A673 (cell line): ENCODE results near the gene TMEM40. TPM values are rescaled to one million over a fixed set of nuclear protein-coding genes. Genes with fewer than 3 reads are reported as not detected.
"Not testable (repeated sequence)": the region's sequence is repeated elsewhere in the genome, so short reads cannot be mapped to it uniquely, and the experiment has no call there.

Experiments used
- BruUV-seq: library from RNA; stranded (reverse); fragments of 400-500 nt; replicated peaks from 2 replicates; lab custom pipeline; 2021; lab: Mats Ljungman, UMichigan
- CTCF ChIA-PET: fragments of 300-600 bp; sonication (Branson Sonifier 250); formaldehyde crosslinking; loops from one replicate; lab custom pipeline; 2022; ENCODE audit warnings: antibody characterized with exemption; lab: Charles Lee
- POLR2A ChIA-PET: fragments of 300-600 bp; sonication (Branson Sonifier 250); formaldehyde crosslinking; loops from one replicate; lab custom pipeline; 2022; ENCODE audit warnings: antibody characterized with exemption; ENCODE audit not compliant: low non-redundant PET; lab: Charles Lee
- DNase-seq: peaks from one replicate; pipeline ENCODE4 v3.0.0-alpha.2; 2015; ENCODE audit warnings: low spot score
- H3K27ac ChIP-seq: fragments of 200-600 bp; sonication (generic); 2 replicates; pipeline ENCODE4 v1.5.1; 2016; ENCODE audit warnings: mixed run types, low read depth, mild to moderate bottlenecking, mixed read lengths, antibody characterized with exemption, low read length; ENCODE audit not compliant: poor library complexity, severe bottlenecking
- H3K27me3 ChIP-seq: fragments of 200-600 bp; sonication (generic); replicated peaks from 2 replicates; pipeline ENCODE4 v1.6.1; 2017; ENCODE audit warnings: mixed run types, low read depth, mild to moderate bottlenecking, mixed read lengths, antibody characterized with exemption, low read length; ENCODE audit not compliant: insufficient read depth, poor library complexity
- H3K36me3 ChIP-seq: fragments of 200-600 bp; sonication (generic); 2 replicates; pipeline ENCODE4 v1.6.1; 2016; ENCODE audit warnings: mixed run types, mild to moderate bottlenecking, mixed read lengths, antibody characterized with exemption, low read length; ENCODE audit not compliant: insufficient read depth, poor library complexity, severe bottlenecking
- H3K4me1 ChIP-seq: fragments of 200-600 bp; sonication (generic); 2 replicates; pipeline ENCODE4 v1.6.1; 2017; ENCODE audit warnings: mixed run types, mild to moderate bottlenecking, mixed read lengths, antibody characterized with exemption, low read length; ENCODE audit not compliant: insufficient read depth, poor library complexity, severe bottlenecking
- H3K4me3 ChIP-seq: fragments of 200-600 bp; sonication (generic); 2 replicates; pipeline ENCODE4 v1.5.1; 2016; ENCODE audit warnings: low read depth, mixed run types, mild to moderate bottlenecking, mixed read lengths, low read length; ENCODE audit not compliant: poor library complexity, severe bottlenecking
- H3K9me3 ChIP-seq: fragments of 200-600 bp; sonication (generic); 2 replicates; pipeline ENCODE4 v1.6.1; 2016; ENCODE audit warnings: mixed run types, low read depth, mild to moderate bottlenecking, mixed read lengths, antibody characterized with exemption, low read length; ENCODE audit not compliant: poor library complexity, severe bottlenecking
- EZH2 ChIP-seq: fragments of 200-600 bp; sonication (generic); IDR thresholded peaks from 2 replicates; pipeline ENCODE4 v1.6.1; 2017; ENCODE audit warnings: borderline replicate concordance, low read depth, mild to moderate bottlenecking, mixed read lengths, antibody characterized with exemption, low read length; ENCODE audit not compliant: poor library complexity, severe bottlenecking
- intact Hi-C: fragments of 100-400 bp; cut with micrococcal nuclease; formaldehyde crosslinking; loops from one replicate; pipeline ENCODE4 v1.10.0; 2022; ENCODE audit not compliant: unreplicated experiment
- total RNA-seq: library from RNA; stranded (reverse); gene quantifications from 2 replicates; pipeline ENCODE4 v1.2.3, GENCODE V29; 2021
- TF ChIP-seq, protein P1 (sequence below): fragments of 300-800, 200-600 bp; sonication (generic); conservative IDR thresholded peaks from 2 replicates; pipeline ENCODE4 v1.5.1; 2017; ENCODE audit warnings: low read depth, mild to moderate bottlenecking, antibody characterized with exemption, low read length, moderate library complexity, mixed read lengths

Gene TMEM40
- total RNA-seq, 1 experiment from 2014 or later: not detected

DNA sequence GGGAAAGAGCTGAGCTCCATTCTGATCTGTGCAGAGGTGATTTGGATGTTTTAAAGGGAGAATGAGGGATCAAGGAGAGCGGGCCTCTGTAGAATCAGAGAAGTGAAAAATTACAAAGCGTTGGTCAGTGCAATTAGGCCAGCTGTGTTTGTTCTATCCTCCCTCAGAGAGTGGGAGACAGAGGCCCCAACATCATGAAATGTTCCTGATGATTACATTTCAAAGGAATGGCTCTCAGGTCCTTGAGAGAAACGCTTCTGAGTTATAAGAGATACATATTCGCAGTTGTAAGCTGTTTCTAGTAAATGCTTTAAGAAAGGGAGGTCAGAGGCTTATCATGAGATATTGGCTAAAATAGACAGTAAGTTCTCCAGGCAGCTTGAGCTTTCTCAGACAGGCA is 21.7 kb upstream of the TMEM40 start:
- POLR2A ChIA-PET: no interaction called here
- H3K4me1 ChIP-seq: no peaks in the 10 kb centered on the region
- intact Hi-C loops: no loop called here
- DNase-seq: no peak
- CTCF ChIA-PET: no interaction called here
- BruUV-seq: no TSS peak
- TF ChIP-seq, protein P1, sequence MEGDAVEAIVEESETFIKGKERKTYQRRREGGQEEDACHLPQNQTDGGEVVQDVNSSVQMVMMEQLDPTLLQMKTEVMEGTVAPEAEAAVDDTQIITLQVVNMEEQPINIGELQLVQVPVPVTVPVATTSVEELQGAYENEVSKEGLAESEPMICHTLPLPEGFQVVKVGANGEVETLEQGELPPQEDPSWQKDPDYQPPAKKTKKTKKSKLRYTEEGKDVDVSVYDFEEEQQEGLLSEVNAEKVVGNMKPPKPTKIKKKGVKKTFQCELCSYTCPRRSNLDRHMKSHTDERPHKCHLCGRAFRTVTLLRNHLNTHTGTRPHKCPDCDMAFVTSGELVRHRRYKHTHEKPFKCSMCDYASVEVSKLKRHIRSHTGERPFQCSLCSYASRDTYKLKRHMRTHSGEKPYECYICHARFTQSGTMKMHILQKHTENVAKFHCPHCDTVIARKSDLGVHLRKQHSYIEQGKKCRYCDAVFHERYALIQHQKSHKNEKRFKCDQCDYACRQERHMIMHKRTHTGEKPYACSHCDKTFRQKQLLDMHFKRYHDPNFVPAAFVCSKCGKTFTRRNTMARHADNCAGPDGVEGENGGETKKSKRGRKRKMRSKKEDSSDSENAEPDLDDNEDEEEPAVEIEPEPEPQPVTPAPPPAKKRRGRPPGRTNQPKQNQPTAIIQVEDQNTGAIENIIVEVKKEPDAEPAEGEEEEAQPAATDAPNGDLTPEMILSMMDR: no peak
- no peak for TF ChIP-seq EZH2
- H3K27ac ChIP-seq: no peak overlapping the region
- H3K27me3 ChIP-seq: no peaks in the 10 kb centered on the region
- no peaks in the 10 kb centered on the region for H3K9me3 ChIP-seq
- H3K4me3 ChIP-seq: no peak overlapping the region
- H3K36me3 ChIP-seq: no peaks in the 10 kb centered on the region

DNA sequence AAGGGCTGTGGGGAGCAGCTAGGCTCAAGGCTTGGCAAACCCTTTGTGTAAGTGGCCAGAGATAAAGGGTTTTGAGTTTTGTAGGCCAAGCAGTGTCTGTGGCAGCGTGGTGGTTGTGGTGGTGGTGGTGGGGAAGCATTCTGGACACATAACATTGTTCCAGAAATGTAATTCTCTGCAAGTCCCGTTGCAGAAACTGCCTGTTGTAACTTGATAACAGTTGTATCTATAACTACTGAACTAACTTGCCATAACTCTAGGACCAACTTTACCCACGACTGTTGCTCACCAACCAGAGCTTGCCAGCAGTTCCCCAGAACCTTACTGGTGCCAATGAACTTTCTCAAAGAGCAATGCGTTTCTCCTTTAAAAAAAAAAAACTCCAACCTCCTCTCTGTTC is 18.1 kb upstream of the TMEM40 start:
- Histone ChIP-seq H3K27me3 (no peaks in the 10 kb centered on the region), H3K36me3 (no peaks in the 10 kb centered on the region), H3K4me3 (no peak overlapping the region), H3K4me1 (no peaks in the 10 kb centered on the region), H3K9me3 (no peaks in the 10 kb centered on the region), H3K27ac (no peak overlapping the region)
- DNase-seq: no peak
- no TSS peak for BruUV-seq
- intact Hi-C loops: no loop called here
- no peak for TF ChIP-seq EZH2
- TF ChIP-seq, protein P1: no peak
- POLR2A ChIA-PET: no interaction called here
- CTCF ChIA-PET: no interaction called here

DNA sequence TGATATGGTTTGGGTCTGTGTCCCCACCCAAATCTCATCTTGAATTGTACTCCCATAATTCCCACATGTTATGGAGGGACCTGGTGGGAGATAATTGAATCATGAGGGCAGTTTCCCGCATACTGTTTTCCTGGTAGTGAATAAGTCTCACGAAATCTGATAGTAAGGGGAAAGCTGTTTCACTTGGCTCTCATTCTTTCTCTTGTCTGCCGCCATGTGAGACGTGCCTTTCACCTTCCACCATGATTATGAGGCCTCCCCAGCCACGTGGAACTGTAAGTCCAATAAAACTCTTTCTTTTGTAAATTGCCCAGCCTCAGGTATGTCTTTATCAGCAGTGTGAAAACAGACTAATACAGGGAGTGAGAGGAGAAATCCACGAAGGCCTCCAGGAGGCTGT is 16.9 kb upstream of the TMEM40 start:
- H3K4me3 ChIP-seq, POLR2A ChIA-PET, H3K4me1 ChIP-seq, H3K36me3 ChIP-seq, H3K27ac ChIP-seq, BruUV-seq, H3K27me3 ChIP-seq, CTCF ChIA-PET, intact Hi-C loops, H3K9me3 ChIP-seq, DNase-seq: not testable (repeated sequence)

DNA sequence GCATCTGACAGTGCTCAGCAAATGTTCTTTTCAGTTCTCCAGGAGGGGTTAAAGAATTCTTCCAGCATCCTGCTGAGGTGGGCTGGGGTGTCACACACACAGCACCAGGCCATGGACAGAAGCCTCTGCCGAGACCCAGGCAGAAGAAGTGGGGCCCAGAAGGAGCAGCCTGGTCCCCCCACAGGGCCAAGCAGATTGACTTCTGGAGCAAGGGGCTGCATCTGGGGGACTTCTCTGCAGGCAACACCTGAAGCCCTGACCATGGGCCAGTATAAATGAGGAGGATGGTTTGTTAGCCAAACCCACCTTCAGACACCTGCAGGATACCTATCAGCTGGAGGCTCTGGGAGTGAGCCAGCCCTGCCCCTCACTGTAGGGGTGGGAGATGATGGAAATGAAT is 16.2 kb upstream of the TMEM40 start:
- no TSS peak for BruUV-seq
- H3K36me3 ChIP-seq: no peaks in the 10 kb centered on the region
- no peak overlapping the region for H3K27ac ChIP-seq
- no peak for DNase-seq
- no peaks in the 10 kb centered on the region for H3K4me1 ChIP-seq
- intact Hi-C loops: no loop called here
- no peak overlapping the region for H3K4me3 ChIP-seq
- H3K9me3 ChIP-seq: no peaks in the 10 kb centered on the region
- no peak for TF ChIP-seq EZH2
- ChIA-PET CTCF (no interaction called here), POLR2A (no interaction called here)
- no peaks in the 10 kb centered on the region for H3K27me3 ChIP-seq
